Upper lobe of right lung (tissue), 1 donor: ENCODE data around the gene ABHD12. TPM values are rescaled to one million over a fixed set of nuclear protein-coding genes. Genes with fewer than 3 reads are reported as not detected.

Experiments
- ATAC-seq: fragments of 200-7000 bp; cut with Tn5 transposase; one replicate; pipeline ENCODE4 v1.9.1; 2020; ENCODE audit warnings: mild to moderate bottlenecking, moderate library complexity
- DNase-seq: peaks from one replicate; pipeline ENCODE4 v3.0.0-alpha.2; 2020
- H3K27ac ChIP-seq: fragments of 200-600 bp; one replicate; pipeline ENCODE4 v1.8.0; 2022
- H3K27me3 ChIP-seq: fragments of 200-600 bp; one replicate; pipeline ENCODE4 v1.8.0; 2022; ENCODE audit warnings: mild to moderate bottlenecking
- H3K36me3 ChIP-seq: fragments of 200-600 bp; one replicate; pipeline ENCODE4 v1.8.0; 2022
- H3K4me1 ChIP-seq: fragments of 200-600 bp; one replicate; pipeline ENCODE4 v1.8.0; 2022
- H3K4me3 ChIP-seq: fragments of 200-600 bp; one replicate; pipeline ENCODE4 v1.8.0; 2022; ENCODE audit warnings: mild to moderate bottlenecking
- H3K9me3 ChIP-seq: fragments of 200-600 bp; one replicate; pipeline ENCODE4 v1.8.0; 2022
- CTCF ChIP-seq: fragments of 200-600 bp; IDR thresholded peaks from one replicate; pipeline ENCODE4 v1.8.0; 2022; ENCODE audit warnings: antibody characterized with exemption
- intact Hi-C: fragments of 100-400 bp; cut with DNase I; formaldehyde crosslinking; loops from one replicate; pipeline ENCODE4 v1.11.0; 2022
- total RNA-seq: library from RNA; stranded (reverse); fragmentation: NEBNext Ultra II Directional; extraction: Animal tissue kit (Norgen Biotek cat#: 25700); gene quantifications from one replicate; pipeline ENCODE4 v1.2.1, GENCODE V29; 2021
- donor health status: DM: no; HTN: yes; CAD: no; lungs with severe emphysema.

ABHD12 gene
- total RNA-seq, 1 donor from 2014 or later = 45.2 TPM

GRCh38 chr20:25394996-25395395 lies 4.4 kb upstream of the ABHD12 start:
- ATAC-seq (no peak), DNase-seq (no peak)
- Histone ChIP-seq H3K4me1 (no peaks in the 10 kb centered on the region), H3K4me3 (no peak overlapping the region), H3K27me3 (no peaks in the 10 kb centered on the region), H3K36me3 (no peaks in the 10 kb centered on the region), H3K9me3 (no peaks in the 10 kb centered on the region), H3K27ac (no peak overlapping the region)
- intact Hi-C loops = loop anchor here (10.0 kb wide), 1 partner anchor 400 kb away; the partner anchor contains the start of gene APMAP
- no peak for TF ChIP-seq CTCF

- Histone ChIP-seq H3K27me3 (no peaks in the 10 kb centered on the region), H3K27ac (no peak overlapping the region), H3K9me3 (no peaks in the 10 kb centered on the region), H3K4me3 (no peak overlapping the region), H3K4me1 (peaks cover under 1% of the 10 kb centered on the region), H3K36me3 (no peaks in the 10 kb centered on the region)
- intact Hi-C loops = loop anchor here (10.0 kb wide), 1 partner anchor 399 kb away; the partner anchor contains the start of gene APMAP
- no peak for TF ChIP-seq CTCF
- DNase-seq (no peak), ATAC-seq (no peak)
These were observed 3.6 kb upstream of the ABHD12 start for GRCh38 chr20:25394276-25394675.

GRCh38 chr20:25389858-25390537 lies 637 bp downstream of the ABHD12 start:
- peak overlapping the region; percentile 78 for H3K27ac ChIP-seq
- H3K4me3 ChIP-seq = peak overlapping the region; percentile 91
- no peaks in the 10 kb centered on the region for H3K27me3 ChIP-seq
- ATAC-seq = peak; percentile 59
- intact Hi-C loops = loop anchor here (10.0 kb wide), 1 partner anchor 395 kb away; the partner anchor contains the start of gene APMAP
- DNase-seq = peak; percentile 80
- H3K4me1 ChIP-seq = peaks cover 6% of the 10 kb centered on the region
- H3K36me3 ChIP-seq = no peaks in the 10 kb centered on the region
- H3K9me3 ChIP-seq = no peaks in the 10 kb centered on the region
- TF ChIP-seq CTCF = no peak

- DNase-seq (no peak), ATAC-seq (no peak)
- Histone ChIP-seq H3K4me3 (peak overlapping the region; percentile 91), H3K36me3 (no peaks in the 10 kb centered on the region), H3K27ac (peak overlapping the region; percentile 78), H3K4me1 (peaks cover 6% of the 10 kb centered on the region), H3K27me3 (no peaks in the 10 kb centered on the region), H3K9me3 (no peaks in the 10 kb centered on the region)
- intact Hi-C loops = no loop called here
- TF ChIP-seq CTCF = no peak
These were observed 1.2 kb downstream of the ABHD12 start for GRCh38 chr20:25389401-25389857.

- Histone ChIP-seq H3K4me1 (no peaks in the 10 kb centered on the region), H3K36me3 (no peaks in the 10 kb centered on the region), H3K27ac (no peak overlapping the region), H3K4me3 (no peak overlapping the region), H3K27me3 (no peaks in the 10 kb centered on the region), H3K9me3 (no peaks in the 10 kb centered on the region)
- ATAC-seq = no peak
- intact Hi-C loops = no loop called here
- TF ChIP-seq CTCF = no peak
- DNase-seq = no peak
These were observed 7.8 kb downstream of the ABHD12 start for GRCh38 chr20:25382704-25383370.
